ENCODE results near the gene PLAAT5.

Gene PLAAT5

DNA sequence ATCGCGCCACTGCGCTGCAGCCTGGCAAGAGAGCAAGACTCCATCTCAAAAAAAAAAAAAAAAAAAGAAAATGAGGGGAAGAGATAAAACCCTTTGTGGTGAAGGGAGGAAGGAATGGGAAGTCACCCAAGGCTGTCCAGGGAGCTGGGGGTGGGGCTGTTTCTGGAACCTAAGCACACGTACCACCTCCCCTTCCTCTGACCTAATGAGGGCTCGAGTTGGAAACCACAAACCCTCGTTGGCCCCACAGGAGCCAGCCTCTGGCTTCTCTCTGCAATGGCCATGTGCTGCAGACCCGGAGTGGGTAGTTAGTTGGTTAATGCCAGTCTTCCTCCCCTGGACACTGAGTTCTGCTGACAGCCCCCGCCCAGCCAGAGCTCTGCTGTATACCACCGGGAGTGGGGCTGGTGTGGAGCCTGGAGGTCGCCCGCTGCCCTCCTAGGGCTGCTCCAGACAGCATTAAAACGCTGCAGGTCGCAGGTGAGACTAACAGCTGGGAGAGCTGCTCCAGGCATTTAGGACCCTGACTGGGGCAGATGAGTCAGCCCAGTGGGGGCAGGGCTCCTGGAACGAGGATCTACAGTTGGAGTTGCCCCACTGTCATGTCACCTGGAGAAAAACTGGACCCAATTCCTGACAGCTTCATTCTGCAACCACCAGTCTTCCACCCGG is 15.0 kb upstream of the PLAAT5 start, which contains the start of gene LGALS12:
LGALS12 (plus strand) TSS at position 228 of the 672 bp plus-strand sequence; CDS start at position 603, 375 bp downstream.
- in situ Hi-C loops (cut with HindIII; ENCODE audit: low sequenced_read_pairs), result no loop called here
- TF ChIP-seq, protein P1, sequence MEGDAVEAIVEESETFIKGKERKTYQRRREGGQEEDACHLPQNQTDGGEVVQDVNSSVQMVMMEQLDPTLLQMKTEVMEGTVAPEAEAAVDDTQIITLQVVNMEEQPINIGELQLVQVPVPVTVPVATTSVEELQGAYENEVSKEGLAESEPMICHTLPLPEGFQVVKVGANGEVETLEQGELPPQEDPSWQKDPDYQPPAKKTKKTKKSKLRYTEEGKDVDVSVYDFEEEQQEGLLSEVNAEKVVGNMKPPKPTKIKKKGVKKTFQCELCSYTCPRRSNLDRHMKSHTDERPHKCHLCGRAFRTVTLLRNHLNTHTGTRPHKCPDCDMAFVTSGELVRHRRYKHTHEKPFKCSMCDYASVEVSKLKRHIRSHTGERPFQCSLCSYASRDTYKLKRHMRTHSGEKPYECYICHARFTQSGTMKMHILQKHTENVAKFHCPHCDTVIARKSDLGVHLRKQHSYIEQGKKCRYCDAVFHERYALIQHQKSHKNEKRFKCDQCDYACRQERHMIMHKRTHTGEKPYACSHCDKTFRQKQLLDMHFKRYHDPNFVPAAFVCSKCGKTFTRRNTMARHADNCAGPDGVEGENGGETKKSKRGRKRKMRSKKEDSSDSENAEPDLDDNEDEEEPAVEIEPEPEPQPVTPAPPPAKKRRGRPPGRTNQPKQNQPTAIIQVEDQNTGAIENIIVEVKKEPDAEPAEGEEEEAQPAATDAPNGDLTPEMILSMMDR (IDR thresholded peaks at IDR 0.05; ENCODE audit: low read depth, low read length, missing control alignments), result no peak
- H3K4me3 ChIP-seq (ENCODE audit: low read depth, low read length), result no peak within 1 kb of the TSS
- no peak for DNase-seq (ENCODE audit: low read depth)

DNA sequence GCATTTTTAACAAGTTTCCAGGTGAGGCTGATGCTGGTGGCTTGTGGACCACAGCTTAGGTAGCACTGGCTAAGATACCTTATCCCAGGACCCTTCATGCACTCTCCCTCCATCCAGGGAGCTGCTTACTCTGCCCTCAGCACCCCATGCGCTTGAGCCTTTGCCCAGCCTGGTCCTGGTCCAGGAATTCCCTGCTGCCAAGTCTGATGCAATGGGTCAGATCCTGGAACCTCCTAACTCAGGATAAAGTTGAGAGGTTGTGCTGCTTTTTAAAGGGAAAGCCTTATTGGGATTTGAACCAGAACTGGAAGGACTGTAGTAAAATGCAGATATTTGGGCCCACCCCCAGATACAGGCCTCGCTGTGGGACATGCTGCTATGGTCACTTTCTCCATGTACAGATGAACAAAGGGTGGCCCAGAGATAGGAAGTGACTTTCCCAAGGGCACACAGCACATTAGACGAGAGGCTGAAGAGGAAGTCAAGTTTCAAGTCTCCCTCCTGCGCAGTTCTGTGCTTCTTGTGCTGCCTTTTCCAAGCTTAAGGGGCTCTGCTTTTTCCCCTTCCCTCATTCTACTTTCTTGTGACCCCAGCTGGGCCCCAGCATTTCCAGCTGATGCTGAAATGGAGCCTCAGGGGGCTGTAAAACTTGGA is 14.1 kb upstream of the PLAAT5 start:
- no peak overlapping the region for H3K4me3 ChIP-seq (ENCODE audit: low read depth, low read length)
- no peak for DNase-seq (ENCODE audit: low read depth)
- TF ChIP-seq, protein P1 (IDR thresholded peaks at IDR 0.05; ENCODE audit: low read depth, low read length, missing control alignments), result no peak
- in situ Hi-C loops (cut with HindIII; ENCODE audit: low sequenced_read_pairs), result no loop called here

DNA sequence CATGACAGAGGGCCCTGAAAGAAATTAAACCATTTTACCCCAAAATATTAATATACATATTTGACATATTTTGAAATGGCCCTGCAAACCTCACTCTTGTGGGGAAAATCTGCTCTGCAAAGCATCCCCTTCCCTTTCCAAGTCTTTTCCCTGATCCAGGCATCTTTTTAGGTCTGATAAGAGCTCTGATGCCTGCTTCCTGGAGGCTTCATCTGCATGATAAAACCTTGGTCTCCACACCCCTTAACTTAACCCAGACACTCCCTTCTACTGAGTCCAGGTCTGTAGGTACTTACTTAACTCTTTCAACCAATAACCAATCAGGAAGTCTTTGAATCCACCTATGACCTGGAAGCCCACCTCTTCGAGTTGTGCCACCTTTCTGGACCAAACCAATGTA is 13.1 kb upstream of the PLAAT5 start:
- TF ChIP-seq, protein P1 (IDR thresholded peaks at IDR 0.05; ENCODE audit: low read depth, low read length, missing control alignments), result no peak
- H3K4me3 ChIP-seq (ENCODE audit: low read depth, low read length), result no peak overlapping the region
- no peak for DNase-seq (ENCODE audit: low read depth)
- in situ Hi-C loops (cut with HindIII; ENCODE audit: low sequenced_read_pairs), result no loop called here

DNA sequence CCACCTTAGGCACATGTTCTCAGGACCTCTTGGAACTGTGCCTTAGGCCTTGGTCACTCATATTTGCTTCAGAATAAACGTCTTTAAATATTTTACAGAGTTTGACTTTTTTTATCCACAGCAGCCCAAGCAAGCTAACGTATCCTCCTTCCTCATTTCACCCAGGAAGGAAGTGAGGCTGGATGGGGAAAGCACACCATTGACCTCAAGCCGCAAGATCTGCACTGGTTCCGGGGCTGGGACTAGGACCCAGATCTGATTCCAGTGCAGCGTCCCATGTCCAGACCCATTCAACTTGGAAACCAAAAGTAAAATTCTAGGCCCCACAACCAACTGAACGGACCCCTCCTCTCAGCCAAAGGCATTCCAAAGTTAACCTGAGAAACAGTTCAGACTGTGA is 12.5 kb upstream of the PLAAT5 start:
- TF ChIP-seq, protein P1 (IDR thresholded peaks at IDR 0.05; ENCODE audit: low read depth, low read length, missing control alignments), result no peak
- in situ Hi-C loops (cut with HindIII; ENCODE audit: low sequenced_read_pairs), result no loop called here
- H3K4me3 ChIP-seq (ENCODE audit: low read depth, low read length), result no peak overlapping the region
- no peak for DNase-seq (ENCODE audit: low read depth)

DNA sequence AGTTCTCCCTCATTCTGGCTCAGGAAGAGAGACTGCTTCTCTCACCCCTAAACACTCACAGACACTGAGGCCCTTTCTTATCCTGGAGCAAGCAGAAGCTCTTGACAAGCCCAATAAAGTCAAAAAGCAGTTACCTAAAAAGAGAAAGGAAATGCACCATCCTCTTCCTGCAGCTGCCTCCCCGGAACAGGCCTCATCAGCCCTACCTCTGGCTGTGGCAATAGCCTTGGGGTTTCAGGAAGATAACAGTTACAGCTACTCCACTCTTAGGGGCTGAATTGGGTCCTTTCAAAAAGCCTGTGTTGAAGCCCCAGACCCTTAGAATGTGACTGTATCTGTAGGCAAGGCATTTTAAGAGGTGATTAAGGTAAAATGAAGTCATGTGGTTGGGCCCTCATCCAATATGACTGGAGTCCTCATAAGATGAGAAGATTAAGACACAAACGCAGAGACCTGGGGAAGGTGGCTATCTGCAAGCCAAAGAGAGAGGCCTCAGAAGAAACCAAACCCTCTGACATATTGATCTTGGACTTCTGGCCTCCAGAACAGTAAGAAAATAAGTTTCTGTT is 11.4 kb upstream of the PLAAT5 start:
- TF ChIP-seq, protein P1 (IDR thresholded peaks at IDR 0.05; ENCODE audit: low read depth, low read length, missing control alignments), result no peak
- H3K4me3 ChIP-seq (ENCODE audit: low read depth, low read length), result no peak overlapping the region
- DNase-seq (ENCODE audit: low read depth), result no peak
- in situ Hi-C loops (cut with HindIII; ENCODE audit: low sequenced_read_pairs), result no loop called here

DNA sequence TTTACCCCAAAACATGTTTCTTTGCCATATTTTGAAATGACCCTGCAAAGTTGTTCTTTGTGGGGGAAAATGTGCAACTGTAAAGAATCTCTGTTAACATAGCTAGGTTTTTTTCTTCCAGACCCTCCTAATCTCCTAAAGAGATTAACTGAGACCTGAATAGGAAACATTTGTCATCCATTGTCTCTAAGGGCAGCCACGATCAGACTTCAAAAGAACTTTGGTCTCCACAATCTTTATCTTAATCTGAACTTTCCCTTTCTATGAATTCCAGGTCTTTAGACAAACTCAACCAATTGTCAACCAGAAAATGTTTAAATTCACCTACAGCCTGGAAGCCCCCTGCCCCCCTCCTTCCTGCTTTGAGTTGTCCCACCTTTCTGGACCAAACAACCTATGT is 10.3 kb upstream of the PLAAT5 start:
- TF ChIP-seq, protein P1 (IDR thresholded peaks at IDR 0.05; ENCODE audit: low read depth, low read length, missing control alignments), result no peak
- H3K4me3 ChIP-seq (ENCODE audit: low read depth, low read length), result no peak overlapping the region
- in situ Hi-C loops (cut with HindIII; ENCODE audit: low sequenced_read_pairs), result no loop called here
- DNase-seq (ENCODE audit: low read depth), result no peak

All from astrocyte of the cerebellum (primary cell).